ENCODE data around the gene CLCN7. TPM values are rescaled to one million over a fixed set of nuclear protein-coding genes. Genes with fewer than 3 reads are reported as not detected.

CLCN7 gene
- total RNA-seq (2022; extraction: Qiagen RNA extraction; ENCODE audit: low read depth): 36.2 to 82.8 TPM (median 80.0 TPM) in 5 replicates

GRCh38 chr16:1474796-1475551 lies at the start of gene CLCN7:
Gene CLCN7 (minus strand): TSS chr16:1475028. CDS start chr16:1474974, 54 bp downstream.

DNA sequence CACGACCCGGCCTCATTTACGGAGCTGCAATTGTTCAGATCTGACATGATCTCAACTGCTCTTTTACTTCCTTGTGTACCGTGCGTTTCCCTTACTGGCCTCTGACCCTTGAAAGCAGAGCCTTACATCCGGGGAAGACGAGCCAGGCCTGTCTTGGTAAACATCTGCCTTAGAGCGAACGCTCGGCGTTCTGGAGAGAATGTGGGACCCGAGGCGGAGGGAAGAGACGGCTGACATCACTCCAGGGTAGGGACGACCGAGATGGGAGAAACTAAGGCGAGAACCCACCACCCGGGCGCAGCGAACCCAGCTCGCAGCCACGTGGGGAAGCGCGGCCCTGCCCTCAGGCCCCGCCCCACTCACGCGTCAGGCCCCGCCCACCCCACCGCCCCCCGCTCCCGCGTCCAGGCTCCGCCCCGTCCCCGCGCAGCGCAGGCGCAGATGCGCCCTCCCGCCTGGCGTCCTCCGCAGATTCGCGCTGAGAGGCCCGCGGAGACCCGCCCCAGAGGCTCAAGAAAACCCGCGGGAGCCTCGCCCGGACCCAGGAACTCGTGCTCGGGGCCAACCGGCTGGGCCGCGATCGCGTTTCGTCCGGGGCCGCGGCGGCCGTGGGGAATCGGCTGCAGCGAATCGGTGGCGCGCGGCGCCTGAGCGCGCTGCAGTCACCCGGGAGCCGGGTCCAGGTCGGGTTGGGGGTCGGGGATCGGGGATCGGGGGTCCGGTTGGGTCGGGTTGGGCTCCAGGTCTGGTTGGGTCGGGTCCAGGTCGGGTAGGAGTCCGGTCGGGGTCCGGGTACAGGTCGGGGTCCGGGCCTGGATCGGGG lies 18.3 kb upstream of the CLCN7 start, which contains the start of gene TELO2:
TSS of gene TELO2 (plus strand) at position 438 of the 823 bp plus-strand sequence. CDS start 922 bp downstream, outside the sequence.

DNA sequence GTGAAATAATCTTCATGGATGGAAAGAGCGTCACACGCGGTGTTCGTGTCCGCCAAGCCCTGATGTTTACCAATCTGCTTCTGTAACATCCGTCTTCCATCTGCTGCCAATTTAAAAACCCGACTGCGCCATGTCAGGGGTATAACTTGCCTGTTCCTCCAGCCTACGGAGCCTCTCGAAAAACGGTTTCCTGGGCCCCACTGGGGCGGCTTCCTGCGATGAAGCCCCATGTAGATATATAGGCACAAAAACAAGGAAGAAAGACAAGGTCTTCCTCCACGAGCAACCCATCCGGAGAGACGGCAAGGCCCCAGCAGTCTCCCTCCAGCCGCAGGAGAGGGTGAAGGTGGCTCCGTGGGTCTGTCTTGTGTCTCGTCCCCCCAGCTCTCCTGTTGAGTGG lies 13.8 kb upstream of the CLCN7 start, which contains the start of gene PTX4:
TSS of gene PTX4 (minus strand) at position 326 of the 400 bp plus-strand sequence. CDS start at position 291, 35 bp downstream.

GRCh38 chr16:1443980-1444729 lies 30.7 kb downstream of the CLCN7 start, which contains the start of gene CCDC154:
Gene CCDC154 (minus strand): TSS chr16:1444556. CDS start chr16:1444322, 234 bp downstream.

DNA sequence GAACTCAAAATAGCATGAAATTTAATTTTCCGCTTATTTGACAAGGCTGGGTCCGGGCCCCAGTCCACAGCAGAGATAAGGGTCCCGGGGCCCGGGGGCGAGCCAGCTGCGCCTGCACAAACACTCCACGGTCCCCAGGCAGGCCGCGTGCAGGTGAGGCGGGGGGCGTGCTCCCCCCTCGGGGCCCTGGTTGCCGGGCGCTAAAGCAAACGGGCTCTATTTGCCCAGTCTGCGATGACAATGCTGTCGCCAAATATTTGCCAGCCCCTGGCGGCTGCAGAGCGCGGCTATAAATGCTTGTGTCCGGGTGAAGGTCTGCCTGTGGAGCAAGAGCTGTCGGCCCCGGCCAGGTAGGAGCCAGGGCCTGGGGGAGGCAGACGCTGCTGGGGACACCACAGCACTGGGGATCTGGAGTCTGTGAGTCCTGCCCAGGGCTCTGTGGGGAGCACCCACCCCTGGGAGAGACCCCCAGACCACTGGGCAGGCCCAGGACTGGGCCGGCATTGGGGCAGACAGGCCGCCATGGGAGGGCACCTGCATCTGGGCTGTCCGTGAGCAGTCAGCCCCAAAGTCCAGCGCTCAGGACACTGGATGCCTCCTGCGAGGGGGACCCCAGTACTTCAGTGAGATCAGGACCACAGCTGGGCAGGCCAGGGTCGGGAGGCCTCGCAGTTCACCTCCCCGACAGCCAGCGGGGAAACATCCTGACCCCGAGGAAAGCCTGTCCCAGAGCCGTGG lies 43.9 kb downstream of the CLCN7 start, which contains the start of gene PERCC1:
TSS of gene PERCC1 (plus strand) at position 320 of the 738 bp plus-strand sequence. CDS start 1,516 bp downstream, outside the sequence.

DNA sequence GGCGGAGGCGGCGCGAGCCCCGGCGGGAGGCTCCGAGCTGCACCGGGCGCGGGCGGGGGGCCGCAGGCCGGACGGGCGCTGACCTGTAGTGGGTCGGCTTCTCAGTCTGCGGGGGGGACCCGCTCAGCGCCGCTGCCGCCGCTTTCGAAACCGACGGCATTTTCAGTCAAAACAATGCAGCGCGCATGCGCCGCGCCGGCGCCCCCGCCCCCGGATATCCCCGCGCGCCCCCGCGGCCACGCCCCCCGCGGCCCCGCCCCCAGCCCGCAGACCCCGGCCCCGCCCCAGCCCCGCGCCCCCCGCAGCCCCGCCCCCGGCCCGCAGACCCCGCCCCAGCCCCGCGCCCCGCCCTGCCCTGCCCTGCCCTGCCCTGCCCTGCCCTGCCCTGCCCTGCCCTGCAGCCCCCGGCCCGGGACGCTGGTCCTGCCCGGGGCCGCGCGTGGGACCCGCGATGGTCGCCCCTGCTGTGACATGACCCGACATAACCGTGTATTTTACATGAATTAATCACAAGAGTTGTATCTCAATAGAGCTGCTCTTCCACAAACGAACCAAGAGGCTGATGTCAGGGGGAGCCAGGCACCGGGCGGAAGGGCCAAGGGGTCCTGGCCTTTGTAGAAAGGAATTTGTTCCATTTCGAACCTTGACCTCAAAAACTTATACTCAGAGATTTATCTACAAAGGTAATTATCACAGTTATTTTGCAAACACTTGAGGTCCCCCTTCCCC lies 60.1 kb downstream of the CLCN7 start, which contains the start of gene UNKL:
TSS of gene UNKL (minus strand) at position 173 of the 729 bp plus-strand sequence. CDS start at position 160, 13 bp downstream.

Other genes with a start within 250 kb of the CLCN7 start
- gene TPSG1, start 249.8 kb downstream of the CLCN7 start, total RNA-seq (2022; extraction: Qiagen RNA extraction; ENCODE audit: low read depth): not detected in 5 replicates
- 0.20 to 0.27 TPM in 2 of 5 replicates, not detected in the others for gene TPSB2, start 244.8 kb downstream of the CLCN7 start, total RNA-seq (2022; extraction: Qiagen RNA extraction; ENCODE audit: low read depth)
- not detected in 5 replicates for gene TPSAB1, start 234.3 kb downstream of the CLCN7 start, total RNA-seq (2022; extraction: Qiagen RNA extraction; ENCODE audit: low read depth)
- gene TPSD1, start 219.0 kb downstream of the CLCN7 start, total RNA-seq (2022; extraction: Qiagen RNA extraction; ENCODE audit: low read depth): not detected in 5 replicates
- 154 to 260 TPM (median 165 TPM) in 5 replicates for gene UBE2I, start 165.4 kb downstream of the CLCN7 start, total RNA-seq (2022; extraction: Qiagen RNA extraction; ENCODE audit: low read depth)
- gene BAIAP3, start 141.4 kb downstream of the CLCN7 start, total RNA-seq (2022; extraction: Qiagen RNA extraction; ENCODE audit: low read depth): 0.65 to 1.8 TPM (median 1.3 TPM) in 5 replicates
- 45.6 to 104 TPM (median 97.7 TPM) in 5 replicates for gene TSR3, start 123.2 kb downstream of the CLCN7 start, total RNA-seq (2022; extraction: Qiagen RNA extraction; ENCODE audit: low read depth)
- gene GNPTG, start 123.1 kb downstream of the CLCN7 start, total RNA-seq (2022; extraction: Qiagen RNA extraction; ENCODE audit: low read depth): 20.0 to 35.9 TPM (median 34.1 TPM) in 5 replicates
- 19.8 to 40.8 TPM (median 36.0 TPM) in 5 replicates for gene UNKL, start 60.3 kb downstream of the CLCN7 start, total RNA-seq (2022; extraction: Qiagen RNA extraction; ENCODE audit: low read depth)
- 28.4 to 36.8 TPM (median 32.4 TPM) in 5 replicates for gene UQCC4, start 54.3 kb downstream of the CLCN7 start, total RNA-seq (2022; extraction: Qiagen RNA extraction; ENCODE audit: low read depth)
- gene PERCC1, start 44.0 kb downstream of the CLCN7 start, total RNA-seq (2022; extraction: Qiagen RNA extraction; ENCODE audit: low read depth): not detected in 5 replicates
- gene CCDC154, start 30.5 kb downstream of the CLCN7 start, total RNA-seq (2022; extraction: Qiagen RNA extraction; ENCODE audit: low read depth): 0.31 to 0.55 TPM (median 0.34 TPM) in 3 of 5 replicates, not detected in the others
- 0.14 TPM in 1 of 5 replicates, not detected in the others for gene PTX4, start 13.9 kb upstream of the CLCN7 start, total RNA-seq (2022; extraction: Qiagen RNA extraction; ENCODE audit: low read depth)
- gene TELO2, start 18.3 kb upstream of the CLCN7 start, total RNA-seq (2022; extraction: Qiagen RNA extraction; ENCODE audit: low read depth): 17.9 to 47.6 TPM (median 40.5 TPM) in 5 replicates
- gene TMEM204, start 58.6 kb upstream of the CLCN7 start, total RNA-seq (2022; extraction: Qiagen RNA extraction; ENCODE audit: low read depth): not detected in 5 replicates
- 8.1 to 11.2 TPM (median 9.7 TPM) in 5 replicates for gene IFT140, start 137.0 kb upstream of the CLCN7 start, total RNA-seq (2022; extraction: Qiagen RNA extraction; ENCODE audit: low read depth)
- gene CRAMP1, start 137.3 kb upstream of the CLCN7 start, total RNA-seq (2022; extraction: Qiagen RNA extraction; ENCODE audit: low read depth): 12.4 to 19.1 TPM (median 16.7 TPM) in 5 replicates
- 168 to 242 TPM (median 184 TPM) in 5 replicates for gene JPT2, start 203.3 kb upstream of the CLCN7 start, total RNA-seq (2022; extraction: Qiagen RNA extraction; ENCODE audit: low read depth)
- 20.2 to 72.3 TPM (median 60.7 TPM) in 5 replicates for gene MAPK8IP3, start 231.2 kb upstream of the CLCN7 start, total RNA-seq (2022; extraction: Qiagen RNA extraction; ENCODE audit: low read depth)

Measured in A549 treated with ZK216348 at 1 μM for 4 hours (cell line).